NCI-H1048 (cell line): Measurements from ENCODE around the gene MMP13.
"Not testable (repeated sequence)": the region's sequence is repeated elsewhere in the genome, so short reads cannot be mapped to it uniquely, and the experiment has no call there.

Experiments used
- DNase-seq: peaks from one replicate; lab custom pipeline; 2025; lab: John Stamatoyannopoulos, UW

MMP13 gene

GRCh38 chr11:102935514-102935913, 20.0 kb downstream of the MMP13 start:
- DNase-seq = no peak

GRCh38 chr11:102934735-102935134, 20.8 kb downstream of the MMP13 start:
- DNase-seq = no peak

- DNase-seq = no peak
These were observed 21.9 kb downstream of the MMP13 start for GRCh38 chr11:102933627-102934026.

- no peak for DNase-seq
These were observed 22.9 kb downstream of the MMP13 start for GRCh38 chr11:102932678-102933077.

GRCh38 chr11:102930451-102930850, 25.1 kb downstream of the MMP13 start:
- DNase-seq = no peak

- DNase-seq = no peak
These were observed 25.6 kb downstream of the MMP13 start for GRCh38 chr11:102929972-102930371.

- no peak for DNase-seq
These were observed 26.4 kb downstream of the MMP13 start for GRCh38 chr11:102929166-102929565.

GRCh38 chr11:102928247-102928646, 27.3 kb downstream of the MMP13 start:
- DNase-seq = no peak

- no peak for DNase-seq
These were observed 27.9 kb downstream of the MMP13 start for GRCh38 chr11:102927624-102927990.

GRCh38 chr11:102926961-102927623, 28.4 kb downstream of the MMP13 start:
- no peak for DNase-seq

- DNase-seq = no peak
These were observed 29.0 kb downstream of the MMP13 start for GRCh38 chr11:102926517-102926916.

- no peak for DNase-seq
These were observed 29.5 kb downstream of the MMP13 start for GRCh38 chr11:102925988-102926387.

GRCh38 chr11:102924851-102925380, 30.6 kb downstream of the MMP13 start:
- no peak for DNase-seq

GRCh38 chr11:102921587-102922220, 33.8 kb downstream of the MMP13 start:
- no peak for DNase-seq

- DNase-seq = no peak
These were observed 35.3 kb downstream of the MMP13 start for GRCh38 chr11:102920118-102920684.

GRCh38 chr11:102915044-102915375, 40.5 kb downstream of the MMP13 start:
- no peak for DNase-seq

GRCh38 chr11:102914238-102915043, 41.1 kb downstream of the MMP13 start:
- DNase-seq = no peak

- no peak for DNase-seq
These were observed 43.1 kb downstream of the MMP13 start for GRCh38 chr11:102912482-102912830.

- DNase-seq = no peak
These were observed 43.6 kb downstream of the MMP13 start for GRCh38 chr11:102911758-102912481.

GRCh38 chr11:102905848-102906247, 49.7 kb downstream of the MMP13 start:
- DNase-seq = not testable (repeated sequence)

- DNase-seq = not testable (repeated sequence)
These were observed 51.6 kb downstream of the MMP13 start for GRCh38 chr11:102903895-102904294.

GRCh38 chr11:102900346-102900745, 55.2 kb downstream of the MMP13 start:
- no peak for DNase-seq
